ENCODE data around the gene GET3.
A peak's percentile ranks its signal among the peaks of the same experiment; 100 is the strongest.

GET3 gene

DNA sequence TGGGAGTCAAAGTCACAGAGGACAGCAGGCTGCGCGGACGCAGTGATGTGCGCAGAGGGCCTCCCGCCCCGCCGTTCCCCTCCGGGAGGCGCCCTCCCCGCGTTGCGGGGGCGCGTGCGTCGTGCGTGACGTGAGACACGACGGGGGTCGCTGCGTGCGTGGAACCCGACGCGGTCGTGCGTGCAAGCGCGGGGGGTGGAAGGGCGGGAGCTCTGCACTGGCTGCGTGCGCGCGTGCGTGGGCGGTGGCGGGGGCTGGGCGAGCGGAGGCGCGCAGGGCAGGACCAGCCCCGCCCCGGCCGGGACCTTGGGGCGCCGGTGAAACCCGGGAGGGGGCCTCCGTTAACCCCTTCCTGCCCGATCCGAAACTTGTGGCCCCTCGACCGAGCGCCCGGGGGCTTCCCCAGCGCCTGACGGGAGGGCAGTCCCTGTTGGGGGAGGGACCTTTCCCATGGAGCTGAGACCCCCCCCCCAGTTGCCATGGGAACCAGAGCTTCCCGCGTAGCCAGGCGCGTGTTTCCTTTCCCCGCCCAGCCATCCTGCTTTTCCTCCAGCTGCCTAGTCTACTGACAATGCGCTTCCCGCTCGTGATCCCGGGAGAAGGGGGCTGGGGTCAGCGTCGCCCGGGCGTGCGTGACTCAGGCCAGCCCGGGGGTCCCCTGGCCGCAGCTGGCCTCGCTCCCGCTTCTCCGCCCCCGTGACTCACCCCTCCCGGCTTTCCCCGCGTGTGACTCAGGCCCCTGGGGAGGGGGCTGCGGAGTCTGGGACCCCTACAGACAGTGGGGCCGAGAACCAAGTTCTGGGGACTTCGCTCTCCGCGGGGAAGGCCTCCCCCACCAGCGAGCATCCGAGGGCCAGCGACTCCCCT is 45.4 kb downstream of the GET3 start:
- DNase-seq, result peak; percentile 75

DNA sequence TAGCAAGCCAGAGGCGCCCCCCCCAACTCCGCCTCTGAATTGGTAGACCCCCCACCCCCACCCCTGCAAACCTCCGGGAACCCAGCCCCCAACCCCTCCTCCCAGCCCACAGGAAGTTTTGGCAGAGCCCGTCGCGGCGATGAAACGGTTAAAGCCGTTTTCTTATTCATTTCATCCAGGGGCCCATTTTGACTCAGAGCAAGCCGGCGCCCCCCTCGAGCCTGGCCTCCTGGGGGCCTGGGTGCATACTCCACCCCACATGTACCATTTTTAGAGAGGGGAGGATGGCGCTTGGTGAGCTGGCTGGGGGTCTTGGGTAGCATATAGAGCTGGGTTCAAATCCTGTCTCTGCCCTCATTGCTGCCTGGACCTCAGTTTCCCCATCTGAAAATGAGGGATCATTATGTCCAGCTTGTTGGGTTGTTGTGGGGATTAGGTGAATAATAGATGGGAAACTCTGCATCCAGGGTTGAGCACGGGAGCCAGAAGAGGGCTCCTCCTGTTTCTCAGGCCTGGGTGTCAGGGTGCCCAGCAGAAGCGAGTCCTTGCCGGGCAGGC is 46.1 kb downstream of the GET3 start:
- DNase-seq, result peak; percentile 24

DNA sequence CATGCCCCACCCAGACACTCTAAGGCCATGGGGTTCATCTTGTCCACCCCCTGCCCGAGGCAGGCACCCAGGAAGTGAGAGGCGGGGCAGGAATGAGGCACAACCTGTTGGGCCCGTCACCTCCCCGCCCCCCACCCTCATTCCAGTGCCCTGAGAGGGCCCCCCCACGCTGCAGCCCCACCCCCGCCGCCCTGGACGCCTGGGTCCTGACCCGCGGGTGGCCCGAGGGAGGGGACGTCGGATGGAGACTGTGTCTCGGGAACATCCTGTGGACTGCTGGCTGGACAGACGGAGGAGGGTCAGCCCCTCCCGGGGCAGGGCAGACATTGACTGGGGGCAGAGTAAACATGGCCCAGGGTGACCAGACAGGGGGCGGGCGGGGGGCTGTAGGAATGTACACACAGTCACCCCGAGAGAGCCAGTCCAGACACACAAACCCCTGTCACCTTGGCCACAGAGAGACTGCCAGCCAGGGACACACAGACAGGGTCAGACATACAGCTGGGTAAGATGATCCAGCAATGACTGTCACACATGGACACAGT is 46.6 kb downstream of the GET3 start:
- DNase-seq, result no peak

GRCh38 chr19:12784394-12784870 is 47.1 kb downstream of the GET3 start:
- peak; percentile 98 for DNase-seq

DNA sequence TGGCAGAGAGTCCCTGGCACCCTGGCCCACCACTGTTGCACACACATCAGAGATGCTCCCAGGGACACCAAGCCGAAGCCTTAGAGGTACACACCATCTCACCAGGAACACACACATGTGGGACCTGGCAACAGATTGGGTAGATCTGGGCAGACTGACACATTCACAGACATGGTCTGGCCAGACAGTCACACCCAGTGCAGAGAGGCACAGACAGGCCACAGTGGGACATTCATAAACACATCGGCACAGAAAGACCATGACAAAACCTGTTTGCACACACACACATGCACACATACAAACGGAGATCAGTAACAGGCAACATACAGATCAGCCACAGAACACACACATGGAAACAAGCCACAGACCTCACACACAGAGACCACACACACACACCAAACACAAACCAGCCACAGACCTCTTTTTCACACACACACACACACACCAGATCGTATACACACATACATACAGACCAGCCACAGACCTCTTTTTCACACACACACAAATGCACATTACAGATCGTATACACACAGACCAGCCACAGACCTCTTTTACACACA is 47.7 kb downstream of the GET3 start:
- DNase-seq, result no peak

- DNase-seq, result peak; percentile 69
Measured at GRCh38 chr19:12785431-12786031, 48.2 kb downstream of the GET3 start.

GRCh38 chr19:12786141-12786870 is 49.0 kb downstream of the GET3 start:
- peak; percentile 62 for DNase-seq

DNA sequence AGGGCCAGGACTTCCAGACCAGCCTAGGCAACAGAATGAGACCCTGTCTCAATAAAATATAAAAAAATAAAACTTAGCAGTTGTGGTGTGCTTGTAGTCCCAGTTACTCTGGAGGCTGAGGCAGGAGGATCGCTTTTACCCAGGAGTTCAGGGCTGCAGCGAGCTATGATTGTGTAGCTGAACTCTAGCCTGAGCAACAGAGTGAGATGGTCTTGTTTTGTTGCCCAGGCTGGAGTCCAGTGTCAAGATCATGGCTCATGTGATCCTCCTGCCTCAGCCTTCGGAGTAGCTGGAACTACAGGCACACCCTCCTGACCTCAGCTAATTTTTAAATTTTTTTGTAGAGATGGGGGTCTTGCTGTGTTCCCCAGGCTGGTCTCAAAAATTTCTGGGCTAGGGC is 49.7 kb downstream of the GET3 start:
- peak; percentile 26 for DNase-seq

- no peak for DNase-seq
Measured at GRCh38 chr19:12787458-12787857, 50.2 kb downstream of the GET3 start.

- peak; percentile 65 for DNase-seq
Measured at GRCh38 chr19:12788042-12788681, 50.9 kb downstream of the GET3 start.

DNA sequence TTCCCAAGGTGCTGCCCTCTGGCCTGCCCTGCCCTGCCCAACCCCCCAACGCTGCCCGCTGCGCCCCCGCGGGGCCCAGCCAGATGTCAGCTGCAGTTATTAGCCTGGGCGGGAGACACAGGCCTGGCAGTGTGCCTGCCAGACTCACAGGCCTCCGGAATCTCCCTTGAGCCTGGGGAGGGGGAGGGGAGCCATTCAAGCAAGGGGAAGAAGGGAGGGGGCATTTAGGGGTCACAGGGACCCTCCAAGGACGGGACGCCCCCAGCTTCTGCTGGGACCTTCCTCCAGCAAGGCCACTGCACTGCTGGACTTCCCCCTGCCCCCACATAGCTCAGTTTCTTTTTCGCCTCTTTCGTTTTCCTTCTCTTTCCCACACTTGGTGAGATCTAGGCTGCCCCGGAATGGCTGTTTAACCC is 51.4 kb downstream of the GET3 start:
- peak; percentile 93 for DNase-seq

DNA sequence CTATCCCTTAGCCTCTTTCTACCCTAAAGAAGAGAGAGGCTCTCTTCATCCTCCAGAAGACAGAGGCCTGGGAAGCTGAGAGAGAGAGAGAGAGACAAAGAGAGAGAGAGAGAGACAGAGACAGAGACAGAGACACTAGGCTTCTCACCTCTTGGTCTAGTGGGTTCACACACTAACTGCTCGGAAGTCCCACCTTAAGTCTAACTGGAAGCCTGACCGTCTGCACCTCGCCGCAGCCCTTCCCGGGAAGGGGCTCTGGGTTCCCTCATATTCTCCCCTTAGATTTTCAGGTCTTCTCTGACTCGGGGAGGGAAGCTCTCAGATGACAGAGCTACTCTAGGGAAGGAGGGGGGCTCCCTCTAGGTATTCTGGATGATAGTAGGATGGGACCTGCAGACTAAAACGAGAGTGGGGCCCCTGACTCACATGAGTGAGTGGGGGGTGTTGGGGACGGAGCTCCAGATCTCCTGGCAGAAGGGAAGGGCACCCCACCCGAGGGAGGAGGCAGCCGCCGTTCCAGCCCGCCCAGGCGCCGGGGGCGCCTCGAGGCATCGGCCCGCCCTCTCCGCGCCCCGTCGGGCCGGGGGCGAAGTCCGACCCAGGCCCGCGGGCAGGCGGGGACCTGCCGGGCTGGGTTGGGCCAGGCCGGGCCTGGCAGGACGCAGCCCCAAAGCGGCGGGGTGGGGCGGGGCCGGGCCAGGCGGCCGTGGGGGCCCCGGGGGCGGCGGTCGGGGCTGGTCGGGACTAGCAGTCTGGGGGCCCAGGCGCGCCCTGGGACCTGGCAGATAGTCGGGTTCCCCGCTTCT is 52.0 kb downstream of the GET3 start:
- peak; percentile 57 for DNase-seq

DNA sequence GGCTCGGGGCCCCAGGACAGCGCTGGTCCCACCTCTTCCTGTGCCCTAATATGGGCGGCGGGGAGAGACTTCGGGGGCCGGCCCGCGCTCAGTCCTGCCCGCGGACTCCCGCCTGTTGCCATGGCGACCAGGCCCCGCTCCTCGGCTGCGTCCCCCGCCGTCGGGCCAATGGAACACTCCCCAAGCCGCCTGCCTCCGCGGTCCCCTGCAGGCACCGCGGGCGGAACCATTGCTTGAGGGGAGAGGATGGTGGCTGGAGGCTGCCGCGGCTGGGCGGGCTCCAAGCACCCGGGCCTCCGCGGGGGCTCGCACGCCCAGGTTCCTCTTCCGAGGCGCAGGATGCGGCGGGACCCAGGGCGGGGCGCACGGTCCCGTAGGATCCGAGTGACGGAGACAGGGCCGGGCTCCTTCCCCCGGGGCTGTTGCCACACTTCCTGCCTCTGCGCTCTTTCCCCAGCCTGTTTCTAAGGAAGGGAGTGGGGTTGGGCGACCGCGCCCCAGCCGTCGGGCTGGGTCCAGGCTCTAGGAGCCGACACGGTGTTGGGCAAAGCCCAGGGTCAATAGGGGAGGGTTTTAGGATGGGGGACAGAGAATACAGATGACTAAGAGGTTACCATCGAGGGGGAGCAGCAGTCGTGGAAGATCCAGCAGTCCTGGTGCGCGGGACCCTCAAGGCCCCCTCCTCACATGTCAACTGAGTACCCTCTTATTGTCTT is 52.8 kb downstream of the GET3 start:
- DNase-seq, result peak; percentile 98

GRCh38 chr19:12790628-12791344 is 53.5 kb downstream of the GET3 start:
- peak; percentile 13 for DNase-seq

DNA sequence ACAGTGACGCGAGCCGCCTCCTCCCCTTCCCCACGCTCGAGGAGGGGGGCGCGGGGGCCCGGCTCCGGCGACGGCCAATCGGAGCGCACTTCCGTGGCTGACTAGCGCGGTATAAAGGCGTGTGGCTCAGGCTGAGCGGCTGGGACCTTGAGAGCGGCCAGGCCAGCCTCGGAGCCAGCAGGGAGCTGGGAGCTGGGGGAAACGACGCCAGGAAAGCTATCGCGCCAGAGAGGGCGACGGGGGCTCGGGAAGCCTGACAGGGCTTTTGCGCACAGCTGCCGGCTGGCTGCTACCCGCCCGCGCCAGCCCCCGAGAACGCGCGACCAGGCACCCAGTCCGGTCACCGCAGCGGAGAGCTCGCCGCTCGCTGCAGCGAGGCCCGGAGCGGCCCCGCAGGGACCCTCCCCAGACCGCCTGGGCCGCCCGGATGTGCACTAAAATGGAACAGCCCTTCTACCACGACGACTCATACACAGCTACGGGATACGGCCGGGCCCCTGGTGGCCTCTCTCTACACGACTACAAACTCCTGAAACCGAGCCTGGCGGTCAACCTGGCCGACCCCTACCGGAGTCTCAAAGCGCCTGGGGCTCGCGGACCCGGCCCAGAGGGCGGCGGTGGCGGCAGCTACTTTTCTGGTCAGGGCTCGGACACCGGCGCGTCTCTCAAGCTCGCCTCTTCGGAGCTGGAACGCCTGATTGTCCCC is 54.2 kb downstream of the GET3 start, which contains the start of gene JUNB:
JUNB (plus strand) TSS at position 142 of the 706 bp plus-strand sequence; CDS start at position 428, 286 bp downstream.
- peak; percentile 96 for DNase-seq

DNA sequence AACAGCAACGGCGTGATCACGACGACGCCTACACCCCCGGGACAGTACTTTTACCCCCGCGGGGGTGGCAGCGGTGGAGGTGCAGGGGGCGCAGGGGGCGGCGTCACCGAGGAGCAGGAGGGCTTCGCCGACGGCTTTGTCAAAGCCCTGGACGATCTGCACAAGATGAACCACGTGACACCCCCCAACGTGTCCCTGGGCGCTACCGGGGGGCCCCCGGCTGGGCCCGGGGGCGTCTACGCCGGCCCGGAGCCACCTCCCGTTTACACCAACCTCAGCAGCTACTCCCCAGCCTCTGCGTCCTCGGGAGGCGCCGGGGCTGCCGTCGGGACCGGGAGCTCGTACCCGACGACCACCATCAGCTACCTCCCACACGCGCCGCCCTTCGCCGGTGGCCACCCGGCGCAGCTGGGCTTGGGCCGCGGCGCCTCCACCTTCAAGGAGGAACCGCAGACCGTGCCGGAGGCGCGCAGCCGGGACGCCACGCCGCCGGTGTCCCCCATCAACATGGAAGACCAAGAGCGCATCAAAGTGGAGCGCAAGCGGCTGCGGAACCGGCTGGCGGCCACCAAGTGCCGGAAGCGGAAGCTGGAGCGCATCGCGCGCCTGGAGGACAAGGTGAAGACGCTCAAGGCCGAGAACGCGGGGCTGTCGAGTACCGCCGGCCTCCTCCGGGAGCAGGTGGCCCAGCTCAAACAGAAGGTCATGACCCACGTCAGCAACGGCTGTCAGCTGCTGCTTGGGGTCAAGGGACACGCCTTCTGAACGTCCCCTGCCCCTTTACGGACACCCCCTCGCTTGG is 55.0 kb downstream of the GET3 start:
- DNase-seq, result peak; percentile 75

DNA sequence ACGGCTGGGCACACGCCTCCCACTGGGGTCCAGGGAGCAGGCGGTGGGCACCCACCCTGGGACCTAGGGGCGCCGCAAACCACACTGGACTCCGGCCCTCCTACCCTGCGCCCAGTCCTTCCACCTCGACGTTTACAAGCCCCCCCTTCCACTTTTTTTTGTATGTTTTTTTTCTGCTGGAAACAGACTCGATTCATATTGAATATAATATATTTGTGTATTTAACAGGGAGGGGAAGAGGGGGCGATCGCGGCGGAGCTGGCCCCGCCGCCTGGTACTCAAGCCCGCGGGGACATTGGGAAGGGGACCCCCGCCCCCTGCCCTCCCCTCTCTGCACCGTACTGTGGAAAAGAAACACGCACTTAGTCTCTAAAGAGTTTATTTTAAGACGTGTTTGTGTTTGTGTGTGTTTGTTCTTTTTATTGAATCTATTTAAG is 55.6 kb downstream of the GET3 start:
- no peak for DNase-seq
